IMR-90 (cell line): Measurements from ENCODE around the gene ASIC2. TPM values are rescaled to one million over a fixed set of nuclear protein-coding genes. Genes with fewer than 3 reads are reported as not detected.
A peak's percentile ranks its signal among the peaks of the same experiment; 100 is the strongest.

Experiments
- ATAC-seq: fragments of 200-7000 bp; cut with Tn5 transposase; 2 replicates; pipeline ENCODE4 v1.9.1; 2020; ENCODE audit warnings: low read depth, mild to moderate bottlenecking, moderate library complexity
- BruUV-seq: library from RNA; stranded (reverse); fragments of 400-500 nt; replicated peaks from 2 replicates; lab custom pipeline; 2021; lab: Mats Ljungman, UMichigan
- CTCF ChIA-PET: fragments of 300-600 bp; formaldehyde crosslinking; extraction: SDS; loops from one replicate; lab custom pipeline; 2021; ENCODE audit warnings: antibody characterized with exemption; lab: Yijun Ruan, JAX
- POLR2A ChIA-PET: fragments of 300-600 bp; sonication (Branson Sonifier 250); formaldehyde crosslinking; loops from one replicate; lab custom pipeline; 2022; ENCODE audit warnings: antibody characterized with exemption; ENCODE audit not compliant: unreplicated experiment; lab: Charles Lee
- DNase-seq: peaks from one replicate; pipeline ENCODE4 v3.0.0; 2013
- H2AFZ ChIP-seq: replicated peaks from 2 replicates; pipeline ENCODE3; 2013; ENCODE audit warnings: low read length, mild to moderate bottlenecking; ENCODE audit not compliant: poor library complexity
- H2AK5ac ChIP-seq: 2 replicates; pipeline ENCODE4 v1.6.1; 2013; ENCODE audit warnings: low read depth, low read length, inconsistent platforms
- H2AK9ac ChIP-seq: replicated peaks from 2 replicates; pipeline ENCODE3; 2013; ENCODE audit warnings: mild to moderate bottlenecking, low read depth, low read length, moderate library complexity; ENCODE audit not compliant: poor library complexity
- H2BK120ac ChIP-seq: 2 replicates; pipeline ENCODE4 v1.6.1; 2013; ENCODE audit warnings: low read depth, low read length, inconsistent platforms
- H2BK15ac ChIP-seq: 3 replicates; pipeline ENCODE4 v1.6.1; 2013; ENCODE audit warnings: low read depth, low read length, inconsistent platforms
- H2BK20ac ChIP-seq: 2 replicates; pipeline ENCODE4 v1.6.1; 2013; ENCODE audit warnings: low read depth, mild to moderate bottlenecking, inconsistent platforms, low read length, moderate library complexity
- H2BK5ac ChIP-seq: 2 replicates; pipeline ENCODE4 v1.6.1; 2013; ENCODE audit warnings: mild to moderate bottlenecking, low read depth, low read length, inconsistent platforms; ENCODE audit not compliant: poor library complexity, severe bottlenecking
- H3K14ac ChIP-seq: replicated peaks from 2 replicates; pipeline ENCODE4 v1.6.1; 2013; ENCODE audit warnings: low read depth, low read length, inconsistent platforms
- H3K18ac ChIP-seq: 2 replicates; pipeline ENCODE4 v1.6.1; 2013; ENCODE audit warnings: low read depth, low read length, control low read depth
- H3K23ac ChIP-seq: 2 replicates; pipeline ENCODE4 v1.6.1; 2013; ENCODE audit warnings: low read depth, low read length, inconsistent platforms
- H3K27ac ChIP-seq: 2 replicates; pipeline ENCODE4 v1.5.1; 2013; ENCODE audit warnings: mild to moderate bottlenecking, control low read depth, low read length; ENCODE audit not compliant: insufficient read depth
- H3K27me3 ChIP-seq: 2 replicates; pipeline ENCODE4 v1.6.1; 2013; ENCODE audit warnings: low read length; ENCODE audit not compliant: control insufficient read depth, insufficient read depth
- H3K36me3 ChIP-seq: 2 replicates; pipeline ENCODE4 v1.6.1; 2013; ENCODE audit warnings: low read length, mixed read lengths; ENCODE audit not compliant: control insufficient read depth, insufficient read depth
- H3K4ac ChIP-seq: 2 replicates; pipeline ENCODE4 v1.6.1; 2013; ENCODE audit warnings: low read depth, low read length, inconsistent platforms
- H3K4me1 ChIP-seq: 2 replicates; pipeline ENCODE4 v1.6.1; 2013; ENCODE audit warnings: low read length, mixed read lengths; ENCODE audit not compliant: control insufficient read depth, insufficient read depth
- H3K4me2 ChIP-seq: 2 replicates; pipeline ENCODE4 v1.6.1; 2013; ENCODE audit warnings: low read depth, mild to moderate bottlenecking, control low read depth, low read length, moderate library complexity
- H3K4me3 ChIP-seq: 2 replicates; pipeline ENCODE4 v1.5.1; 2013; ENCODE audit warnings: low read depth, mild to moderate bottlenecking, control low read depth, low read length, moderate library complexity; ENCODE audit not compliant: insufficient read depth
- H3K56ac ChIP-seq: 2 replicates; pipeline ENCODE4 v1.6.1; 2013; ENCODE audit warnings: low read length, inconsistent platforms; ENCODE audit not compliant: insufficient read depth; ENCODE audit errors: extremely low read depth
- H3K79me1 ChIP-seq, 2 experiments: 2 replicates each; pipeline ENCODE4 v1.6.1; 2013; ENCODE audit warnings: low read length in 2 of 2, inconsistent platforms in 1 of 2, low read depth in 1 of 2
- H3K9ac ChIP-seq: 2 replicates; pipeline ENCODE4 v1.6.1; 2013; ENCODE audit warnings: low read depth, low read length, control low read depth
- H3K9me1 ChIP-seq: 2 replicates; pipeline ENCODE4 v1.6.1; 2013; ENCODE audit warnings: low read length, inconsistent platforms; ENCODE audit not compliant: insufficient read depth
- H3K9me3 ChIP-seq: 2 replicates; pipeline ENCODE4 v1.6.1; 2013; ENCODE audit warnings: low read length; ENCODE audit not compliant: control insufficient read depth, insufficient read depth
- H4K20me1 ChIP-seq: 2 replicates; pipeline ENCODE4 v1.6.1; 2013; ENCODE audit warnings: low read length, inconsistent platforms; ENCODE audit not compliant: insufficient read depth
- H4K5ac ChIP-seq: 2 replicates; pipeline ENCODE4 v1.6.1; 2013; ENCODE audit warnings: mild to moderate bottlenecking, low read depth, low read length, control low read depth
- H4K8ac ChIP-seq, 2 experiments: 2 replicates each; pipeline ENCODE4 v1.6.1; 2013; ENCODE audit warnings: low read depth in 2 of 2, low read length in 2 of 2, control low read depth in 1 of 2, inconsistent platforms in 1 of 2
- H4K91ac ChIP-seq: 2 replicates; pipeline ENCODE4 v1.6.1; 2013; ENCODE audit warnings: low read depth, low read length, inconsistent platforms; ENCODE audit not compliant: insufficient read depth
- BHLHE40 ChIP-seq: fragments of 150-350 bp; IDR thresholded peaks from 2 replicates; pipeline ENCODE4 v1.6.1; 2016; ENCODE audit warnings: mild to moderate bottlenecking, low read depth, low read length
- CTCF ChIP-seq: conservative IDR thresholded peaks from 2 replicates; pipeline ENCODE4 v1.5.1; 2012; ENCODE audit warnings: mild to moderate bottlenecking, low read depth, low read length, improper control_type of control experiment
- ELK1 ChIP-seq: fragments of 150-350 bp; IDR thresholded peaks from 2 replicates; pipeline ENCODE4 v1.6.1; 2016; ENCODE audit warnings: low read depth, mild to moderate bottlenecking, low read length, moderate library complexity, borderline replicate concordance
- FOS ChIP-seq: fragments of 150-350 bp; IDR thresholded peaks from 2 replicates; pipeline ENCODE4 v1.6.1; 2016; ENCODE audit warnings: low read depth, low read length
- MAFK ChIP-seq: IDR thresholded peaks from 2 replicates; pipeline ENCODE4 v1.6.1; 2012; ENCODE audit warnings: low read depth, low read length, improper control_type of control experiment
- MXI1 ChIP-seq: IDR thresholded peaks from 2 replicates; pipeline ENCODE4 v1.6.1; 2012; ENCODE audit warnings: low read depth, mild to moderate bottlenecking, low read length, moderate library complexity, borderline replicate concordance
- NFE2L2 ChIP-seq: fragments of 150-350 bp; IDR thresholded peaks from 2 replicates; pipeline ENCODE4 v1.6.1; 2016; ENCODE audit warnings: low read depth, mild to moderate bottlenecking, low read length
- POLR2A ChIP-seq: IDR thresholded peaks from 2 replicates; pipeline ENCODE4 v1.6.1; 2012; ENCODE audit warnings: mild to moderate bottlenecking, low read depth, low read length
- RAD21 ChIP-seq: IDR thresholded peaks from 2 replicates; pipeline ENCODE4 v1.6.1; 2012; ENCODE audit warnings: low read length, improper control_type of control experiment
- RCOR1 ChIP-seq: IDR thresholded peaks from 2 replicates; pipeline ENCODE4 v1.6.1; 2012; ENCODE audit warnings: mild to moderate bottlenecking, low read length, improper control_type of control experiment; ENCODE audit not compliant: insufficient replicate concordance
- RFX5 ChIP-seq: IDR thresholded peaks from 2 replicates; pipeline ENCODE4 v1.8.0; 2012; ENCODE audit warnings: low read depth, mild to moderate bottlenecking, low read length, moderate library complexity
- SMC3 ChIP-seq: fragments of 150-350 bp; IDR thresholded peaks from 2 replicates; pipeline ENCODE4 v1.6.1; 2016; ENCODE audit warnings: low read depth, mild to moderate bottlenecking, antibody characterized with exemption, low read length, moderate library complexity
- USF2 ChIP-seq: fragments of 150-350 bp; IDR thresholded peaks from 2 replicates; pipeline ENCODE4 v1.6.1; 2017; ENCODE audit warnings: mild to moderate bottlenecking, antibody characterized with exemption, low read length, low read depth
- WGBS, 2 experiments: methylation state at CpG; one replicate each; pipeline versions ENCODE4 v1.1.5 to v1.1.7; 2013; ENCODE audit warnings: missing lambda C conversion rate in 2 of 2; ENCODE audit not compliant: insufficient read length in 1 of 2; ENCODE audit errors: extremely low coverage in 2 of 2; 5-methylcytosine and 5-hydroxymethylcytosine counted together
- dilution Hi-C: fragments of 300-500 bp; cut with HindIII; formaldehyde crosslinking; loops from one replicate; pipeline ENCODE4 v1.14.3; 2018; ENCODE audit warnings: low sequenced_read_pairs; ENCODE audit not compliant: unreplicated experiment
- in situ Hi-C: fragments of 300-500 bp; cut with MboI; formaldehyde crosslinking; loops from 3 replicates; pipeline ENCODE4 v1.14.3; 2019; ENCODE audit warnings: low sequenced_read_pairs, inconsistent platforms, mixed read lengths
- intact Hi-C: fragments of 100-400 bp; cut with micrococcal nuclease; formaldehyde crosslinking; loops from 2 replicates; pipeline ENCODE4 v1.10.0; 2022
- polyA plus RNA-seq, 3 experiments: library from polyadenylated mRNA; depleted of rRNA; stranded (reverse); fragments of >200 nt; gene quantifications; 2 replicates each; pipeline ENCODE4 v1.2.3, GENCODE V29; 2012; ENCODE audit warnings: low replicate concordance in 1 of 3
- total RNA-seq: library from RNA; depleted of rRNA; stranded (reverse); fragments of >200 nt; gene quantifications from 2 replicates; pipeline ENCODE4 v1.2.3, GENCODE V29; 2012

Gene ASIC2
- total and polyA plus RNA-seq, 2 of the 4 experiments (the other 2 are of a cell fraction) = under 0.01 to 0.15 TPM

- H4K20me1 ChIP-seq = no peaks in the 10 kb centered on the region
- H3K4ac ChIP-seq = no peak overlapping the region; the same call in 1 of the 2 replicates
- no peak overlapping the region for H3K56ac ChIP-seq
- H3K4me1 ChIP-seq = peaks cover 11% of the 10 kb centered on the region
- in situ Hi-C loops (no loop called here), dilution Hi-C loops (no loop called here), intact Hi-C loops (no loop called here)
- H3K18ac ChIP-seq = no peak overlapping the region
- no peak overlapping the region for H2BK5ac ChIP-seq
- CTCF ChIA-PET = no interaction called here
- no peak overlapping the region for H3K9ac ChIP-seq
- no peak overlapping the region for H3K14ac ChIP-seq
- H3K36me3 ChIP-seq = no peaks in the 10 kb centered on the region
- ATAC-seq = no peak
- no peak overlapping the region for H4K5ac ChIP-seq
- 0 out of 2 replicates have a peak, but pooled peaks cover 2% of the 10 kb centered on the region for H3K27me3 ChIP-seq
- no peaks in the 10 kb centered on the region for H3K79me1 ChIP-seq
- H2AK5ac ChIP-seq = peak overlapping the region; percentile 47
- H2AFZ ChIP-seq = no peak overlapping the region
- no peak overlapping the region; the same call in 1 of the 2 replicates for H4K91ac ChIP-seq
- no peak overlapping the region for H4K8ac ChIP-seq
- peaks cover 10% of the 10 kb centered on the region for H3K9me1 ChIP-seq
- no peak for TF ChIP-seq POLR2A
- no peak for TF ChIP-seq RCOR1
- TF ChIP-seq MXI1 = no peak
- TF ChIP-seq RAD21 = no peak
- TF ChIP-seq ELK1 = no peak
- no peak for TF ChIP-seq FOS
- TF ChIP-seq NFE2L2 = no peak
- TF ChIP-seq BHLHE40 = no peak
- no peak for TF ChIP-seq MAFK
- no peak for TF ChIP-seq CTCF
- no peak for TF ChIP-seq USF2
- no peak for TF ChIP-seq SMC3
- TF ChIP-seq RFX5 = no peak
- H3K27ac ChIP-seq = no peak overlapping the region
- WGBS, 2 experiments = no CpG with 5 or more reads among the region's 4 CpGs
- H3K4me2 ChIP-seq = no peak overlapping the region
- no peak overlapping the region for H3K4me3 ChIP-seq
- H2BK120ac ChIP-seq = peak overlapping the region; percentile 85; the same call in 1 of the 2 replicates
- H3K23ac ChIP-seq = no peak overlapping the region
- H2BK20ac ChIP-seq = no peak overlapping the region
- H2BK15ac ChIP-seq = peak overlapping the region; percentile 6; the same call in 1 of the 3 replicates
- POLR2A ChIA-PET = no interaction called here
- no peak for DNase-seq
- no peak overlapping the region for H2AK9ac ChIP-seq
- BruUV-seq = no TSS peak
- no peaks in the 10 kb centered on the region for H3K9me3 ChIP-seq
Observed at GRCh38 chr17:33234233-33234632, 58.9 kb downstream of the ASIC2 start.
